Middle frontal gyrus (tissue), 1 donor: Measurements from ENCODE around the gene PXT1.
"Not testable (repeated sequence)": the region's sequence is repeated elsewhere in the genome, so short reads cannot be mapped to it uniquely, and the experiment has no call there.

Experiments
- DNase-seq: peaks from one replicate; pipeline ENCODE4 v3.0.0-alpha.2; 2015; ENCODE audit warnings: low spot score; ENCODE audit errors: extremely low spot score

The PXT1 gene

GRCh38 chr6:36444470-36444869, 1.8 kb upstream of the PXT1 start:
- no peak for DNase-seq

- no peak for DNase-seq
These were observed 1.1 kb upstream of the PXT1 start for GRCh38 chr6:36443471-36444428.

GRCh38 chr6:36442103-36442670, 467 bp downstream of the PXT1 start:
- DNase-seq, result no peak

GRCh38 chr6:36441307-36441894, 1.3 kb downstream of the PXT1 start:
- peak; percentile 68 for DNase-seq

DNA sequence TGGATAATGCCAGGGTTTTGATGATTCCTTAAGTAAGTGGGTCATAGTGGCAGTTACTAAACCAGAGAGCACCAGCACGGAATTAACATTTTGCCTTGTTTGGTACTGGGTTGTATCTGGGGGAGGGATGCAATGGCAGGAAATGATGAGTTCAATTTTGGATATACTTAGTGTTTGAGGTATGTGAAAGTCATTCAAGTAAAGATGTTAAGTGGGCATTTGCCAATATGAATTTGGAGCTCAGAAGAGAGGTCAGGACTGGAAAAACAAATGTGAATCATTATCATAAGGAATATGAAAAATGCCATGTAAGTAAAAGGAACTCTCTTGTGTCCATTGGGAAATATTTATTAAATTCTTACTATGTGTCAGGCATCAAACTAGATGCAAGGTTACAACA, 6.2 kb downstream of the PXT1 start:
- DNase-seq, result no peak

DNA sequence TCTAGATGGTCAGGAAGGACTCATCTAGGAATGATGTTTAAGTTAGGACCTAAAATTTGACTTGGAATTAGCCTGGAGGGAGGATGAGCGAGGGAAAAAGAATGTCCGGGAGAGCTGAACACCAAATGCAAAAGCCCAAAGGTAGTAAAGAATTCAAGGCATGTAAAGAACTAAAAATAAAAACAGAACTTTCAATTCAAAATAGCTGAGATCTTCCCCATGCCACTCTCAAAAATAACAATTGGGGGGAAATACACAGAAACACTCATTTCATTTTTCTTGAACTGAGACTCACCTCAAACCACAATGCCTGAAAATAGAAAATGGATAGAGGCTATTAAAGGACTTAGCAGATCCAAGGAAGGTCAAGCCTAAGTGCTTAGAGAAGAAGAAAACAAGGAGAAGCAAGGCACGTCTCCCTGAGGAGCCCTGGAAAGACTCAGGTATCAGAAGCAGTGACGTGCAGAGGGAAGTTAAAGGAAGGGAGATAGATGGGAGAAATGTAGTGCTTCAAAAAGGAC, 10.4 kb downstream of the PXT1 start:
- no peak for DNase-seq

- no peak for DNase-seq
These were observed 11.5 kb downstream of the PXT1 start for GRCh38 chr6:36431197-36431596.

- no peak for DNase-seq
These were observed 12.3 kb downstream of the PXT1 start for GRCh38 chr6:36430351-36430750.

DNA sequence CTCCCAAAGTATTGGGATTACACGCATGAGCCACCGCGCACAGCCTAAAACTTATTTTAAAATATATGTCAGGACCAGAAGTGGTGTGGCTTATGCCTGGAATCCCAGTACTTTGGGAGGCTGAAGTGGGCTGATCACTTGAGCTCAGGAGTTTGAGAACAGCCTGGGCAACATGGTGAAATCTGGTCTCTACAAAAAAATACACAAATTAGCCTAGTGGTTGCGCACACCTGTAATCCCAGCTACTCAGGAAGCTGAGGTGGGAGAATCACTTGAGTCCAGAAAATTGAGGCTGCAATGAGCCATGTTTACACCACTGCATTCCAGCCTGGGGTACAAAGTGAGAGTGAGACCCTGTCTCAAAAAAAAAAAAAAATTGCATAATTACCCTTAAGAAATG, 13.7 kb downstream of the PXT1 start:
- DNase-seq, result no peak

GRCh38 chr6:36426622-36427021, 16.0 kb downstream of the PXT1 start:
- no peak for DNase-seq

DNA sequence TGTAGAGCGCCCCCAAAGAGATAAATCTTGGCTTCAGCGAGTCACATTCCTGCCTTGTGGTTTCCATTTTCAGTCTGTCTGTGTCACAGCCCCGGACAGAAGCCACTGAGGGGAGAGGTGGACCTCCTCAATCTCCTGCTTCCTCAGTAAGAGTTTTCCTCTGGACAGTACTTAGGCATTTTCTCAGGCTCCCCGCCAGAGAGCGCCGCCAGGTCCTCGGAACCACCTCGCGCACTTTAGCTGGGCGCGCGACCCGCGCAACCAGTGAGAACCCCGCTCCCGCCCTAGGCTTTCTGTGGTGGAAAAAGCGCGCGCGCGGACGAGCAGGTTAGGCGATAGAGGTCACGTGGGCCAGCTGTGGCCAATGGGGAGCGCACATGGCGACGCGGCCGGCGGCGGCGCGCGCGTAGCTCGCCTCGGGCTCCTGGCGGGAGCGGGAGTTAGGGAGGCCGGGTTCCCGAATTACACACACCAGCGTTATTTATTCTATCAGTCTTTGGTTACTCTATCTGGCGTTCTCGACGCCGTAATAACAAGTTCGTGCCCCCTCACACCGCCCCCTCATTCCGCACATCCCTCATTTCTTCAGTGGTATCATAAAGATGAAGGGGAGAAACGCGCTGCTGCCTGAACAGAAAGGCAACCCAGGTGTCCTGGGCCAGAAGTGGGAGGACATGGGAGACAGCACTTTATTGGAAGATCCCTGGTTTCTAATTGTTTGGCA, 19.4 kb downstream of the PXT1 start:
- peak; percentile 97 for DNase-seq

DNA sequence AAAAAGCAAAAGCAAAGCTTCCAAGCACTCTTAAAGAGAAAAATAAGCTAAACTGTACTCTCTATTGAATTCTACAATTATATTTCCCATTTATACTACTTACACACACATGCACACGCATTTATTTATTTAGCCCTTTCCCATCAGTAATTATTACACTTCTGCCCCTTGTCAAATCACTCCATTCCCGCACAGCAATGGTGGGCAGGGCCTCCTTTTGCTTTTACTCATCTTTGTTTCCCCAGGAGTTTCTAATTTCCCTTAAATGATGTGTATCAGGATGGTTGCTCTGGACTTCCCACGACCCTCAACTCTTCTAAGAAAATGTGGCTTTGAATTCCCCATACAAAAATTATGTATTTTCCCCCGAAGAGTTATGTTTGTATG, 19.9 kb downstream of the PXT1 start:
- no peak for DNase-seq

DNA sequence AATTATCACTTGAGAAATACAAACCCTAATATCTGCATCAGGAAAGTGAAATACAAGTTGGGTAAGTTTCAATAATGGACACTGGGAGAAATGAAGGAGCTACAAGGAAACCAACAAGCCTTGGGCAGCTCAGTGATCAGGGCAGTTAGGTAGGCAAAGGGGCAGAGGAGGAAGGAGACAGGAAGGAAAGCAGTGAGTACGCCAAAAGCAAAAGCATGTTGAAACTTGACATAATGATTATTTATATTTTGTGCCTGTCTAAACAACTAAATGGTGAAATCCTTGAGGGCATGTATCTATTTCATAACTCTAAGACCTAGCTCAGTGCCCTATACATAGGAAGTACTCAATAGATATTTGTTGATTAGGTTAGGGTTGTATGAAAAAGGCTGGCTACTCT, 23.3 kb downstream of the PXT1 start:
- no peak for DNase-seq

DNA sequence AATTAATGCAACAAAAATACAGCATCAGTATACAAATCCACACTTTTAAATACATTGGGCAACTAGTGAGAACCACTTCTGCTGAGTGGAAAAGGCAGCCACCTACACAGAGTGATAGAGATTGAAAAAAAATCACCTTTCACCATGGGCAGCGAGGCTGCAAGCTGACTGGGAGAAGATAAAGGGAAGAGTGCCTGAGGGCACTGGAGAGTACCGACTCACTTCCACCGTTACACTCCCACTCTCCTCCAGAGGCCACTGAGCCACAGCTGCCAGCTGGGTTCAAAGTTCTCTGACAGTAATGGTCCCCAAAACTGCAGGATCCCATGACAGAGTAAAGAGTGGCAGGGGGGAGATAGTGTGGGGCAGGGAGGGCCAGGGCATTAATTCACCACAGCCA, 24.1 kb downstream of the PXT1 start:
- DNase-seq, result no peak

- DNase-seq, result no peak
These were observed 28.2 kb downstream of the PXT1 start for GRCh38 chr6:36414481-36414880.

DNA sequence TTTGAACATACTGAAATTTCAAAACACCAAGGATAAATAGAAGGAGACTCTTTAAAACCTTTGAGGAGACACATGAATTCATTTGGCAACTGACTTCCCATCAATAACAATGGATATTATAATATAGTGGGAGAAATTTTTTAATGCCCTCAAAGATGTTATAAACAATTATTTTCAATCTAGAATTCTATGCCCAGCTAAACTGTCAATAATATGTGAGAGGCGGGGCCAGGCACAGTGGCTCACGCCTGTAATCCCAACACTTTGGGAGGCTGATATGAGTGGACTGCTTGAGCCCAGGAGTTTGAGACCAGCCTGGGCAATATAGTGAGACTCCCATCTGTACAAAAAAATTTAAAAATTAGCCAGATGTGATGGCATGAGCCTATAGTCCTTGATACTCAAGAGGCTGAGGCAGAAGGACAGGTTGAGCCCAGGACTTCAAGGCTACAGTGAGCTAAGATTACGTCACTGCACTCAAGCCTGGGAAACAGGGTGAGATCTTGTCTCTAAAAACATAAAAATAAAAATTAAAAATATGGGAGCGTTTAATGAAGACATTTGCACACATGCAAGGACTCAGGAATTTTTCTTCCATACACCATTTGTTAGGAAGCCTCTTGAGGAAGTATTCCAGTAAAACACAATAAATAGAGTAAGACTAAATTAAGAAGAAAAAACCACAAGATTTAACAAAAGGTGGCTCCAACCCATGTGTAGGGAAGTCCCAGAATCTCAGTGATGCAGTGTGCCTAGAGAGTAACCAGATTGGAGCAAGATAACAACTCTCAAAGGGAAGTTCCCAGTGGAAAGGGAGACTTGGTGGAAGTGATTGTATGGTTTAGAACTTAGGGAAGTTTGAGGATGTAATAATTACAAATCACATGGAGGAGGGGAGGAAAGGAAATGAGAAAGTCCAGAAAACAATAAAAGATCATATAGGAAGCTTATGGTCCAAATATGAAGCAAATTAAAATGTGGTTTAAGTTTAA, 28.9 kb downstream of the PXT1 start:
- no peak for DNase-seq

GRCh38 chr6:36409718-36410117, 32.9 kb downstream of the PXT1 start:
- DNase-seq, result not testable (repeated sequence)

GRCh38 chr6:36404164-36404563, 38.5 kb downstream of the PXT1 start:
- no peak for DNase-seq

DNA sequence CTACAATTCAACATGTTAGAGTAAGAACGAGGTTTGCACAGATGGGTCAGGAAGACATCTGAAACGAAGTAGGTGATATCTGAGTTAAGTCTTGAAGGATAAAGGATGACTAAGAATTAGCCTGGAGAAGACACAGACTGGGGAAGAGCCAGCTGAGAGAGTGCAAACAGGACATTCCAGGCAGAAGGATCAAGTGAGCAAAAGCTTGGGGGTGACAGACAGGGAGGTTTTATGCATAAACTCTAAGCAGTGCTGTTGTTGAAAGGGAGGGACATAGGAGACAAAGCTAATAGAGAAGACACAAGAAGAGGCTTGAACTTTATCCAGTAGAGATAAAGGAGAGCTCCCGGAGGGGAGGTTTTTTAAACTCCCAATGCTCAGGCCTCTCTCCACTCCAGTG, 40.2 kb downstream of the PXT1 start:
- no peak for DNase-seq

DNA sequence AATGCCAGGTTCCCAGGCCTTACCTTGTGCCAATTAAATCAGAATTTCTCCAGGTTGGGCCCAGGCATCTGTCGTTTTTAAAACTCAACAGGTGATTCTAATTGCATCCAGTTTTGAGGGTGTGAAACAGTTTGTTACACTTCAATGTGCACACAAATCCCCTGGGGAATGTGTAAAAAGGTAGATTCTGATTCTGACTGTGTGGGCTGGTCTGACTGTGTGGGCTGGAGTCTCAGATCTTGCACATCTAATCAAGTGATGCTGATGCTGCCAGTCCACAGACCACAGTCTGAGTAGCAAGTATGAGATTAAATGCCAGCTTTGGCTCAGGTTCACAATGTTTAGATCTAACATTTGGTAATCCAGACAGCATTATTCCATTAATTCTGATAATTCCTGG, 42.7 kb downstream of the PXT1 start:
- DNase-seq, result no peak
